Ascending aorta (tissue), 2 donors: Measurements from ENCODE around the gene USP30. TPM values are rescaled to one million over a fixed set of nuclear protein-coding genes. Genes with fewer than 3 reads are reported as not detected.

Source experiments
- DNase-seq, 2 donors: peaks; one replicate each; pipeline ENCODE4 v3.0.0-alpha.2; 2019; ENCODE audit warnings: low spot score in 2 of 2
- H3K27ac ChIP-seq, 2 donors: fragments of 200-600 bp; sonication (generic); one replicate each; pipeline ENCODE4 v1.5.1; 2016 to 2017; ENCODE audit warnings: mild to moderate bottlenecking in 1 of 2
- H3K27me3 ChIP-seq: fragments of 200-600 bp; sonication (generic); one replicate; pipeline ENCODE4 v1.5.1; 2017
- H3K36me3 ChIP-seq, 2 donors: fragments of 200-600 bp; sonication (generic); one replicate each; pipeline ENCODE4 v1.5.1; 2016
- H3K4me1 ChIP-seq, 2 donors: fragments of 200-600 bp; sonication (generic); one replicate each; pipeline ENCODE4 v1.5.1; 2016 to 2017; ENCODE audit warnings: mild to moderate bottlenecking in 1 of 2
- H3K4me3 ChIP-seq, 2 donors: fragments of 200-600 bp; sonication (generic); one replicate each; pipeline ENCODE4 v1.5.1; 2016 to 2017; ENCODE audit warnings: mild to moderate bottlenecking in 1 of 2
- H3K9me3 ChIP-seq, 2 donors: fragments of 200-600 bp; sonication (generic); one replicate each; pipeline ENCODE4 v1.5.1; 2016
- intact Hi-C: fragments of 100-400 bp; cut with DNase I; formaldehyde crosslinking; loops from one replicate; pipeline ENCODE4 v1.15.1; 2023
- total RNA-seq: library from RNA; depleted of rRNA; stranded (reverse); fragments of >200 nt; gene quantifications from one replicate; pipeline ENCODE4 v1.1.0, GENCODE V29; 2016
- TF ChIP-seq, protein P1 (sequence below), 3 experiments: fragments of 200-600 bp in 2 of 3; fragments of 450-650 bp in 1 of 3; sonication (generic) in 2 of 3; IDR thresholded peaks; one replicate each; pipeline ENCODE4 v1.5.1; 2016 to 2019; ENCODE audit warnings: antibody characterized with exemption in 3 of 3, mild to moderate bottlenecking in 1 of 3, moderate library complexity in 1 of 3

The USP30 gene
- total RNA-seq, 1 donor from 2014 or later = 36.0 TPM

DNA sequence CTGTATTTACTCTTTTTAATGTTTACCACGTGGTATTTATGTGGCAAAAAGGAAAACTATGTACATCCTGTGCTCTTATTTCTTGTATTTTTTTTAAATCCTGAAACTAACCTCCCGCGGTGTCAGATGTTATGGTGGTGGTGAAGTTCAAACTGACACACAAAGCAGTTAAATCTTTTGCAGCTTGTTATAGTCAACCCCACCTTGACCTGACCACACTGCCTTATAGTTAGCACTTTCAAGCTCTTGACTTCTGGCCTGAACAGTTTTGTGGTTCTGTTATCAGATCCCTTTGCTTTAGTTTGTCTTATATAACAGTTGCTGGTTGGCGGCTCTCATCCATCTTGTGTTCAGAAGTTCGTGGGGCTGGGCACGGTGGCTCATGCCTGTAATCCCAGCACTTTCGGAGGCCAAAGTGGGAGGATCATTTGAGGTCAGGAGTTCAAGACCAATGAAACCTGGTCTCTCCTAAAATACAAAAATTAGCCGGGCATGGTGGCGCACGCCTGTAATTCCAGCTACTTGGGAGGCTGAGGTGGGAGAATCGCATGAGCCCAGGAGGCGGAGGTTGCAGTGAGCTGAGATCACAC is 47.1 kb downstream of the USP30 start:
- Histone ChIP-seq H3K27ac (peak overlapping the region; percentile 9 to 92), H3K36me3 (peaks cover 30 to 32% of the 10 kb centered on the region in 2 donors), H3K9me3 (no peaks in the 10 kb centered on the region), H3K27me3 (no peaks in the 10 kb centered on the region), H3K4me1 (peaks cover 4 to 19% of the 10 kb centered on the region in 2 donors), H3K4me3 (peak overlapping the region; percentile 87 to 91)
- DNase-seq = no peak
- intact Hi-C loops = loop anchor here (10.0 kb wide), 3 partner anchors 365 to 1415 kb away; partner anchors contain the start of gene PWP1
- TF ChIP-seq, protein P1, sequence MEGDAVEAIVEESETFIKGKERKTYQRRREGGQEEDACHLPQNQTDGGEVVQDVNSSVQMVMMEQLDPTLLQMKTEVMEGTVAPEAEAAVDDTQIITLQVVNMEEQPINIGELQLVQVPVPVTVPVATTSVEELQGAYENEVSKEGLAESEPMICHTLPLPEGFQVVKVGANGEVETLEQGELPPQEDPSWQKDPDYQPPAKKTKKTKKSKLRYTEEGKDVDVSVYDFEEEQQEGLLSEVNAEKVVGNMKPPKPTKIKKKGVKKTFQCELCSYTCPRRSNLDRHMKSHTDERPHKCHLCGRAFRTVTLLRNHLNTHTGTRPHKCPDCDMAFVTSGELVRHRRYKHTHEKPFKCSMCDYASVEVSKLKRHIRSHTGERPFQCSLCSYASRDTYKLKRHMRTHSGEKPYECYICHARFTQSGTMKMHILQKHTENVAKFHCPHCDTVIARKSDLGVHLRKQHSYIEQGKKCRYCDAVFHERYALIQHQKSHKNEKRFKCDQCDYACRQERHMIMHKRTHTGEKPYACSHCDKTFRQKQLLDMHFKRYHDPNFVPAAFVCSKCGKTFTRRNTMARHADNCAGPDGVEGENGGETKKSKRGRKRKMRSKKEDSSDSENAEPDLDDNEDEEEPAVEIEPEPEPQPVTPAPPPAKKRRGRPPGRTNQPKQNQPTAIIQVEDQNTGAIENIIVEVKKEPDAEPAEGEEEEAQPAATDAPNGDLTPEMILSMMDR (IDR thresholded peaks at IDR 0.05) = no peak

DNA sequence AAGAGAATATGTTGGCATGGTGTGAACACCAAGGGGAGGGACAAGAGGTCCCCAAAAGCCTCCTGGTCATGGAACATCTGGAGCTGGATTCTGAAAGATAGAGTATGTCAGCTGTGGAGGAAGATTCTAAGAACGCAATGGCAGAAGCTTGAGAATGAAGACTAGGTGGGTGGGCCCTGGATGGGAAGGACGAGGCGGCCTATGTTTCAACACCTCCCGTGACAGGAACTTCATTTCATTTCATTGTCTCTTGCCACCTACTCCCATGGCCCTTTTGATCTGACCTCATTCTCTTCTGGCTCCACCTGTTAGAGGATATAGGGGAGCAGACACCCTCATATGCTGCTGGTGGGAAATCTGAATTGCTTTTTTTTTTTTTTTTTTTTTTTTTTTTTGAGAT is 48.4 kb downstream of the USP30 start:
- H3K36me3 ChIP-seq = peaks cover 42 to 45% of the 10 kb centered on the region in 2 donors
- TF ChIP-seq, protein P1 (IDR thresholded peaks at IDR 0.05) = no peak
- intact Hi-C loops = no loop called here
- H3K27ac ChIP-seq = no peak overlapping the region
- no peak overlapping the region for H3K4me3 ChIP-seq
- peaks cover 4 to 19% of the 10 kb centered on the region in 2 donors for H3K4me1 ChIP-seq
- no peaks in the 10 kb centered on the region for H3K9me3 ChIP-seq
- no peak for DNase-seq
- no peaks in the 10 kb centered on the region for H3K27me3 ChIP-seq

DNA sequence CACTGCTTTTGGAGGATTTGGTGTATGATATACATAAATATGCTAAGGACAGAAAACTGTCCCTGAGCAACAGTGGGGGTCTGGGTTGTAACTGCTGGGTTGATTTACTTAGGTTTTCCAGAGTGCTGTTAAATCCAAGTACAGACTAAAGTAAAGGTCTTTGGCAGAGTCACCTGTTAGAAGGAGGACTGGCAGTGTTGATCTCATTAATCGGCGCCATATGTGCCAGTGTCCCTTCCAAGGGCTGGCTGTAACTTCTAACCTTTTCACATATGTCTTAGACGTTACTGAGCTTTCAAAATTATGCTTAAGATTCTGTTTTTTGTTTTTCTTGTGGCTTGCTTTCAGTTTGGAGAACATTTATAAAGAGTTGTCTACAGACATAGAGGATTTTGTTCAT is 50.1 kb downstream of the USP30 start:
- no peak overlapping the region for H3K4me3 ChIP-seq
- no peaks in the 10 kb centered on the region for H3K27me3 ChIP-seq
- peaks cover 48 to 60% of the 10 kb centered on the region in 2 donors for H3K36me3 ChIP-seq
- no peaks in the 10 kb centered on the region for H3K9me3 ChIP-seq
- DNase-seq = no peak
- intact Hi-C loops = no loop called here
- TF ChIP-seq, protein P1 (IDR thresholded peaks at IDR 0.05) = no peak
- H3K27ac ChIP-seq = no peak overlapping the region
- H3K4me1 ChIP-seq = peaks cover 1 to 16% of the 10 kb centered on the region in 2 donors

DNA sequence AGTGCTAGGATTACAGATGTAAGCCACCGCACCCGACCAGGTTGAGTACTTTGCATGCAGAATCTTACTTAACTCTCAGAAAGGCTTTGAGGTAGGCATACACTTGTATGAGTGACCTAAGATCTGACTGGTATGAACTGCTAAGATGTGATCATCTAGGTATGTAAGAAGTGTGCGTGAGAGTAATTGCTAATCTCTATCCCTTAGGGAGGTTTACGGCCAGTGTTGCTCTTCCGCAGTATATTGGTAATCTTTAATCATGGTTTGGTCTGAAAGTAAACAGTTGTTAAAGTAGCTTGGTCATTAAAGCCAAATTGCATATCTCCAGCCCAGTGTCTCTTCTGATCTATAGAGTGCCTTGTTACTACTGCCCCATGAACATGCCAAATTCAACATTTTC is 52.8 kb downstream of the USP30 start:
- no peaks in the 10 kb centered on the region for H3K9me3 ChIP-seq
- no peaks in the 10 kb centered on the region for H3K4me1 ChIP-seq
- H3K27me3 ChIP-seq = no peaks in the 10 kb centered on the region
- DNase-seq = no peak
- peaks cover 53 to 64% of the 10 kb centered on the region in 2 donors for H3K36me3 ChIP-seq
- H3K27ac ChIP-seq = no peak overlapping the region
- H3K4me3 ChIP-seq = no peak overlapping the region
- intact Hi-C loops = no loop called here
- TF ChIP-seq, protein P1 (IDR thresholded peaks at IDR 0.05) = no peak

DNA sequence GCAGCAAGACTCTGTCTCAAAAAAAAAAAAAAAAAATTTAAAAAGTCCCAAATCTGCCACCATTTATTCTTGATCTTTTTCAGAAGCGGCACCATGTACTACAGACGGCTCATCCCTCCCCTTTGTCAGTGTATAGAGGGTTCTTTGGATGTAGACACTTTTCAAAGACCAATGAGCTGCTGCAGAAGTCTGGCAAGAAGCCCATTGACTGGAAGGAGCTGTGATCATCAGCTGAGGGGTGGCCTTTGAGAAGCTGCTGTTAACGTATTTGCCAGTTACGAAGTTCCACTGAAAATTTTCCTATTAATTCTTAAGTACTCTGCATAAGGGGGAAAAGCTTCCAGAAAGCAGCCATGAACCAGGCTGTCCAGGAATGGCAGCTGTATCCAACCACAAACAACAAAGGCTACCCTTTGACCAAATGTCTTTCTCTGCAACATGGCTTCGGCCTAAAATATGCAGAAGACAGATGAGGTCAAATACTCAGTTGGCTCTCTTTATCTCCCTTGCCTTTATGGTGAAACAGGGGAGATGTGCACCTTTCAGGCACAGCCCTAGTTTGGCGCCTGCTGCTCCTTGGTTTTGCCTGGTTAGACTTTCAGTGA is 57.5 kb downstream of the USP30 start:
- intact Hi-C loops = no loop called here
- Histone ChIP-seq H3K4me1 (peaks cover 2 to 14% of the 10 kb centered on the region in 2 donors), H3K27ac (peak overlapping the region; percentile 92 to 93), H3K4me3 (no peak overlapping the region), H3K36me3 (peaks cover 21 to 28% of the 10 kb centered on the region in 2 donors), H3K9me3 (no peaks in the 10 kb centered on the region), H3K27me3 (no peaks in the 10 kb centered on the region)
- no peak for DNase-seq
- TF ChIP-seq, protein P1 (IDR thresholded peaks at IDR 0.05) = no peak
